Measurements from ENCODE around the gene CMIP.

CMIP gene

GRCh38 chr16:81707411-81708265 is 263.0 kb downstream of the CMIP start:
- no peak for TF ChIP-seq CTCF (IDR thresholded peaks at IDR 0.05; ENCODE audit: insufficient read depth, low read depth, low read length, missing control alignments)
- no peak overlapping the region for H3K4me3 ChIP-seq (ENCODE audit: low read length)
- peak; percentile 30 for DNase-seq (ENCODE audit: low read depth)

GRCh38 chr16:81708266-81709015 is 263.8 kb downstream of the CMIP start:
- no peak for DNase-seq (ENCODE audit: low read depth)
- TF ChIP-seq CTCF (IDR thresholded peaks at IDR 0.05; ENCODE audit: insufficient read depth, low read depth, low read length, missing control alignments): no peak
- H3K4me3 ChIP-seq (ENCODE audit: low read length): no peak overlapping the region

- H3K4me3 ChIP-seq (ENCODE audit: low read length): no peak overlapping the region
- TF ChIP-seq CTCF (IDR thresholded peaks at IDR 0.05; ENCODE audit: insufficient read depth, low read depth, low read length, missing control alignments): no peak
- DNase-seq (ENCODE audit: low read depth): no peak
Measured at GRCh38 chr16:81709016-81709900, 264.6 kb downstream of the CMIP start.

GRCh38 chr16:81710044-81710443 is 265.4 kb downstream of the CMIP start:
- no peak overlapping the region for H3K4me3 ChIP-seq (ENCODE audit: low read length)
- no peak for DNase-seq (ENCODE audit: low read depth)
- no peak for TF ChIP-seq CTCF (IDR thresholded peaks at IDR 0.05; ENCODE audit: insufficient read depth, low read depth, low read length, missing control alignments)

- no peak overlapping the region for H3K4me3 ChIP-seq (ENCODE audit: low read length)
- no peak for TF ChIP-seq CTCF (IDR thresholded peaks at IDR 0.05; ENCODE audit: insufficient read depth, low read depth, low read length, missing control alignments)
- no peak for DNase-seq (ENCODE audit: low read depth)
Measured at GRCh38 chr16:81710596-81710995, 266.0 kb downstream of the CMIP start.

GRCh38 chr16:81711657-81712319 is 267.2 kb downstream of the CMIP start:
- DNase-seq (ENCODE audit: low read depth): peak; percentile 83
- H3K4me3 ChIP-seq (ENCODE audit: low read length): no peak overlapping the region
- no peak for TF ChIP-seq CTCF (IDR thresholded peaks at IDR 0.05; ENCODE audit: insufficient read depth, low read depth, low read length, missing control alignments)
